ENCODE measurements around the gene EP400.

EP400 gene

DNA sequence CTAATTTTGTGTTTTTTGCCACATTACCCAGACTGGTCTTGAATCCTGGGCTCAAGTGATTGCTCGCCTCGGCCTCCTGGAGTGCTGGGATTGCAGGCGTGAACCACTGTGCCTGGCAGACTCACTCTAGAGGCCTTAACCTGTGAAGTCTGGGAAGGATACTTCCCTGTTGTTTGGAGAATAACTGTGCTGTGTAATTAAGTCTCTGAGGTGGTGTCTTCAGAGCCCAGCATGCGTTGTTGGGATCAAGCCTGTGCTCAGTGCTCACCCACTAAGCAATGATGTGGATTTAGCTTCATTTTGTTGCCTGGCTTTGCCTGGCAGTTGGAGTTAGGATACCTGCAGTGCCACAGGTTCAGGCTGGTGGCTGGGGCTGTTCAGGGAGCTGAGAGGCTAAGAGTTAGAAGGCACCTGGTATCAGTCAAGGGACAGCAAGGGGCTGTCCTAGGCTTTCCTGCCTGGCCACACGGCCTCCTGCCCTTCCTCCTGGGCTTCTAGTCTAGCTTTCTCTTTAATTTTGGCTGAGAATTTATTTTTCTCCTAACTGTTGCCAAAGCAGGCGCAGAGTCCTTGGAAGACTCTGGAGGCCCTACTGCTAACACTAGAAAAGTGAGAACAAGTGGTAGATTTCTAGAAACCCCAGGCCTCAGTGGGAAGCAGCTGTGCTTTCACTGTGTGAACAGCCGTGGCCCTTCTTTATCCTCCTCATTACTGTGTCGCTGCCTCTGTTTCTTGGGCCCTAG is 38.5 kb downstream of the EP400 start:
- TF ChIP-seq, protein P1, sequence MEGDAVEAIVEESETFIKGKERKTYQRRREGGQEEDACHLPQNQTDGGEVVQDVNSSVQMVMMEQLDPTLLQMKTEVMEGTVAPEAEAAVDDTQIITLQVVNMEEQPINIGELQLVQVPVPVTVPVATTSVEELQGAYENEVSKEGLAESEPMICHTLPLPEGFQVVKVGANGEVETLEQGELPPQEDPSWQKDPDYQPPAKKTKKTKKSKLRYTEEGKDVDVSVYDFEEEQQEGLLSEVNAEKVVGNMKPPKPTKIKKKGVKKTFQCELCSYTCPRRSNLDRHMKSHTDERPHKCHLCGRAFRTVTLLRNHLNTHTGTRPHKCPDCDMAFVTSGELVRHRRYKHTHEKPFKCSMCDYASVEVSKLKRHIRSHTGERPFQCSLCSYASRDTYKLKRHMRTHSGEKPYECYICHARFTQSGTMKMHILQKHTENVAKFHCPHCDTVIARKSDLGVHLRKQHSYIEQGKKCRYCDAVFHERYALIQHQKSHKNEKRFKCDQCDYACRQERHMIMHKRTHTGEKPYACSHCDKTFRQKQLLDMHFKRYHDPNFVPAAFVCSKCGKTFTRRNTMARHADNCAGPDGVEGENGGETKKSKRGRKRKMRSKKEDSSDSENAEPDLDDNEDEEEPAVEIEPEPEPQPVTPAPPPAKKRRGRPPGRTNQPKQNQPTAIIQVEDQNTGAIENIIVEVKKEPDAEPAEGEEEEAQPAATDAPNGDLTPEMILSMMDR (IDR thresholded peaks at IDR 0.05; ENCODE audit: low read depth, low read length): no peak
- H3K4me3 ChIP-seq (replicated peaks in 1 of 2; ENCODE audit: low read depth in 2 of 2, low read length in 2 of 2): no peak overlapping the region
- no peak for DNase-seq (ENCODE audit: low read depth in 2 of 2)

DNA sequence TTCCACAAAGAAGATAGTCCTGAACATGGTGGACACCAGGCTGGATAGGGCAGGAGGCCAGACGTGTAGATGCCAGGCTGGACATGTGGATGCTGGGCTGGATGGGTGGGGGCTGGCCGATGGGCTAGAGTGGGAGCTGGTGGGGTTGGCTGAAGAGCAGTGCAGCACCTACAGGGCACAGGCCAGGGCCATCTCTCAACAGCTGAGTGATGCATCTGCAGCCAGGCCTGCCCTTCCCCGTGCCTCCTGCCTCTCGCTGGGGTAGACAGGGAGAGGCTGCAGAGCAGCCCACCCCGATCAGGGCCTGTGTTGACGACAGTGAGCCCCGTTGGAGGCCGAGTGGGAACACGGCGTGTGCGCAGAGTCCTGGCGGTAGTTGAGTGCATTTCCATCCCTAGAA is 39.3 kb downstream of the EP400 start:
- H3K4me3 ChIP-seq (replicated peaks in 1 of 2; ENCODE audit: low read depth in 2 of 2, low read length in 2 of 2): no peak overlapping the region
- TF ChIP-seq, protein P1 (IDR thresholded peaks at IDR 0.05; ENCODE audit: low read depth, low read length): no peak
- DNase-seq (ENCODE audit: low read depth in 2 of 2): no peak

DNA sequence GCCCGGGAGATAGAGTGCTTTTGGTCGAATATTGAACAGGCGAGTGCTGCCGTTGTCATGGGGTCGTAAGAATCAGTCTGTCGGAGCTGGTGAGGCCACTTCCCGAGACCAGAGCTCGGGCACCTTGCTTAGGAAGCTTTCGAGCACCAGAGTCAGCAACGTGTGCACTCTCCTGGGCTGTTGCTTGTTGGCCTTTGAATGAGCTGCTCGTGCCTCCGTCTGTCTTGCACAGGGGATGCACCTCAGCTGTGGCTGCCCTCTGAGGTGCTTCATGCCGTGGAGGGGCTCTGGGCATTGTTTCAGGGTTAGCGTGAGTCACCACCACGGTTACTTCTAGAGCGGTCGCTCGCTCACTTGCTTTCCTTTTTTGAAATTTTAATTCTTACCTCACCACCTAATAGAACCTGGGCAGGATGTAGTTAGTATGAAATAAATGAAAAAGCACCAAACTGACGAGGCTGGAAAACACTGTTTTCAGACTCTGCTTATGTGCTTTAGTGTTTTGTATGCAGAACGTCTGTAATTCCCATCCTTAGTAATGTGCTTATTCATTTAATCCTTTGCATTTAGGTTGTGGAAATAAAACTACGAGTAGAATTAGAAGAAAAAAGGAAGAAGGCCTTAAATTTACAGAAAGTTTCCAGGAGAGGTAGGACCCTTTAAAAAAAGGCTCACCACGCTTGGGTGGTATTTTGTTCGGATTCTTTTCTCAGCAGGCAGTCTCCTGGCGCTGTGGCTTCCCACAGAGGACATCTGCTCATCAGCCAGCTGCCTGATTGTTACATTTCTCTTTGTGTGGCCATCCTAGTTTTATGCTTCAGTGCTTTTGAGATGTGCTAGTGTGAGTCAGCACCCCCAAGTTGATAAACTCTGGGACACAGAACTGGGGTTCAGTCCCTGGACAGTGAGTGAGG is 40.6 kb downstream of the EP400 start:
- no peak for DNase-seq (ENCODE audit: low read depth in 2 of 2)

DNA sequence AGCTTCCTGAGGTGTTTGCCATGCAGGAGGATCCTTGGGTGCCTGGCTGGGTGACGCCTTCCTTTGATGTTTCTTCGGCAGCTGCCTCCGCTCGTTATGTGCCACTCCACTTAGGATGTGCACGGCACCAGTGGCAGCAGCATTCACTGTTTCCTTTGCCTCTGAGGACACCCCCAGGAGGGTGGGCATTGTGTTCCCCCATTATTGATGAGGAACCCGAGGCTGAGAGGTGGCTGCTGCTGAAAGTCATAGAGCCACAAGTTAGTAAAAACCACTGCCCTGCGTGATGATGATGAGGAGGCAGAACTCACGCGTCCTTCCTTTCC is 41.2 kb downstream of the EP400 start:
- no peak overlapping the region for H3K4me3 ChIP-seq (replicated peaks in 1 of 2; ENCODE audit: low read depth in 2 of 2, low read length in 2 of 2)
- TF ChIP-seq, protein P1 (IDR thresholded peaks at IDR 0.05; ENCODE audit: low read depth, low read length): no peak
- DNase-seq (ENCODE audit: low read depth in 2 of 2): no peak

More for the DNA sequence above, 40.6 kb downstream of the EP400 start:
- TF ChIP-seq, protein P1 (IDR thresholded peaks at IDR 0.05; ENCODE audit: low read depth, low read length): no peak
- H3K4me3 ChIP-seq (replicated peaks in 1 of 2; ENCODE audit: low read depth in 2 of 2, low read length in 2 of 2): no peak overlapping the region

DNA sequence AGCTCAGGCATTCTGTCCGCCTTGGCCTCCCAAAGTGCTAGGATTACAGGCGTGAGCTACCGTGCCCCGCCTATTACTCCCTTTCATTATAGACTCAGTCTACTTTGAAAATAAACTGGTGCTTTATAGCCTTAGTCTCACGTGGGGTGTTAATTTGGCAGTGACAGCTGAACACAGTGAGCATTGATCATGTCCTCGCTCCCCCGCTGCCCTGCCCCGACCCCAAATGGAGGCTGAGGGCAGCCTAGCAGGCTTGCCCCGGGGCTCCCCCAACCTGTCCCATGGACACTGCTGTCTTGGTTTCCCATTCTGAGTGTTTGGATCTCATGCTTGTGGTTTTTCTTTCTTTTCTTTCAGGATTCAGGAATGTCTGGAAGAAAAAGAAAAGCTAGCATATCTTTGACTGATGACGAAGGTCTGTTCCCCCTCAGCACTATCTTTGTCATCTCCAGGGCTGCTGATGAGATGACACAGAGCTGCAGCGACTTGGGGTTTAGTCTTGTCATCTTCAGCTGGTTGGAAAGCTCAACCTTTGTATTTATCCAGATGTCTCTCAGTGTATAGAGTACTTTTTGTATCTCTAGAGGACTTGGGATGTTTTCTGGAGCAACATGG is 42.2 kb downstream of the EP400 start:
- TF ChIP-seq, protein P1 (IDR thresholded peaks at IDR 0.05; ENCODE audit: low read depth, low read length): no peak
- no peak for DNase-seq (ENCODE audit: low read depth in 2 of 2)
- no peak overlapping the region for H3K4me3 ChIP-seq (replicated peaks in 1 of 2; ENCODE audit: low read depth in 2 of 2, low read length in 2 of 2)

DNA sequence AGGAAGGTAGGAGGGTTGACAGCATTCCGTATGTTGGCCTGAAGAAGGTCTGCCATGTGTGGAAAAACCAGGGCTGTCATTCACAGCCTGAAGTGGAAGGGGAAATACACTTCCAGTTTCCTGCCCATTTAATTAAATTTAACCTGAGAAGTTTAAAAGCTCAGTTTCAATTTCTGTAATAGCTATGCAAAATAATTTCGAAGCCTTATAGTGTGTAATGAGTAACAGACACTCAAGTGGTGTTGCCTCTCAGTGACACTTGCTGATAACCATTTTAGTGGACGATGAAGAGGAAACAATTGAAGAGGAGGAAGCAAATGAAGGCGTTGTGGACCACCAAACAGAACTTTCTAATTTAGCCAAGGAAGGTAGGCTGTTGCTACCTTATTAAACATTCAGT is 44.8 kb downstream of the EP400 start:
- TF ChIP-seq, protein P1 (IDR thresholded peaks at IDR 0.05; ENCODE audit: low read depth, low read length): no peak
- H3K4me3 ChIP-seq (replicated peaks in 1 of 2; ENCODE audit: low read depth in 2 of 2, low read length in 2 of 2): no peak overlapping the region
- no peak for DNase-seq (ENCODE audit: low read depth in 2 of 2)
